ENCODE results near the gene ARHGAP29.

The ARHGAP29 gene

GRCh38 chr1:94240822-94241221 is 3.4 kb upstream of the ARHGAP29 start:
- in situ Hi-C loops (cut with MboI; ENCODE audit: low pct_unique_long_range_greater_than_20kb, low sequenced_read_pairs), result loop anchor here (25.0 kb wide), 1 partner anchor 179 kb away; no protein-coding TSS in a partner anchor

GRCh38 chr1:94239796-94240195 is 2.4 kb upstream of the ARHGAP29 start:
- no peak for DNase-seq
- in situ Hi-C loops (cut with MboI; ENCODE audit: low pct_unique_long_range_greater_than_20kb, low sequenced_read_pairs), result loop anchor here (25.0 kb wide), 1 partner anchor 177 kb away; no protein-coding TSS in a partner anchor

More at GRCh38 chr1:94240822-94241221, 3.4 kb upstream of the ARHGAP29 start:
- DNase-seq, result peak; percentile 45

- DNase-seq, result no peak
- in situ Hi-C loops (cut with MboI; ENCODE audit: low pct_unique_long_range_greater_than_20kb, low sequenced_read_pairs), result loop anchor here (25.0 kb wide), 1 partner anchor 177 kb away; no protein-coding TSS in a partner anchor
Measured at GRCh38 chr1:94239051-94239450, 1.7 kb upstream of the ARHGAP29 start.

- no peak for DNase-seq
- in situ Hi-C loops (cut with MboI; ENCODE audit: low pct_unique_long_range_greater_than_20kb, low sequenced_read_pairs), result loop anchor here (25.0 kb wide), 1 partner anchor 174 kb away; no protein-coding TSS in a partner anchor
Measured at GRCh38 chr1:94236630-94237290, 624 bp downstream of the ARHGAP29 start.

GRCh38 chr1:94236013-94236491 is 1.3 kb downstream of the ARHGAP29 start:
- in situ Hi-C loops (cut with MboI; ENCODE audit: low pct_unique_long_range_greater_than_20kb, low sequenced_read_pairs), result loop anchor here (25.0 kb wide), 1 partner anchor 174 kb away; no protein-coding TSS in a partner anchor
- DNase-seq, result peak; percentile 29

- DNase-seq, result no peak
- in situ Hi-C loops (cut with MboI; ENCODE audit: low pct_unique_long_range_greater_than_20kb, low sequenced_read_pairs), result loop anchor here (25.0 kb wide), 1 partner anchor 173 kb away; no protein-coding TSS in a partner anchor
Measured at GRCh38 chr1:94235189-94236012, 2.0 kb downstream of the ARHGAP29 start.

GRCh38 chr1:94234615-94235014 is 2.8 kb downstream of the ARHGAP29 start:
- in situ Hi-C loops (cut with MboI; ENCODE audit: low pct_unique_long_range_greater_than_20kb, low sequenced_read_pairs), result loop anchor here (25.0 kb wide), 1 partner anchor 172 kb away; no protein-coding TSS in a partner anchor
- DNase-seq, result no peak

- in situ Hi-C loops (cut with MboI; ENCODE audit: low pct_unique_long_range_greater_than_20kb, low sequenced_read_pairs), result loop anchor here (25.0 kb wide), 1 partner anchor 169 kb away; no protein-coding TSS in a partner anchor
- DNase-seq, result no peak
Measured at GRCh38 chr1:94231746-94232145, 5.6 kb downstream of the ARHGAP29 start.

GRCh38 chr1:94230920-94231319 is 6.5 kb downstream of the ARHGAP29 start:
- in situ Hi-C loops (cut with MboI; ENCODE audit: low pct_unique_long_range_greater_than_20kb, low sequenced_read_pairs), result loop anchor here (25.0 kb wide), 1 partner anchor 169 kb away; no protein-coding TSS in a partner anchor
- DNase-seq, result no peak

GRCh38 chr1:94228640-94229375 is 8.6 kb downstream of the ARHGAP29 start:
- in situ Hi-C loops (cut with MboI; ENCODE audit: low pct_unique_long_range_greater_than_20kb, low sequenced_read_pairs), result loop anchor here (25.0 kb wide), 1 partner anchor 167 kb away; no protein-coding TSS in a partner anchor
- no peak for DNase-seq

- in situ Hi-C loops (cut with MboI; ENCODE audit: low pct_unique_long_range_greater_than_20kb, low sequenced_read_pairs), result loop anchor here (25.0 kb wide), 1 partner anchor 165 kb away; no protein-coding TSS in a partner anchor
- DNase-seq, result no peak
Measured at GRCh38 chr1:94227624-94228023, 9.8 kb downstream of the ARHGAP29 start.

- no peak for DNase-seq
- in situ Hi-C loops (cut with MboI; ENCODE audit: low pct_unique_long_range_greater_than_20kb, low sequenced_read_pairs), result loop anchor here (25.0 kb wide), 1 partner anchor 164 kb away; no protein-coding TSS in a partner anchor
Measured at GRCh38 chr1:94225845-94226244, 11.5 kb downstream of the ARHGAP29 start.

- no peak for DNase-seq
- in situ Hi-C loops (cut with MboI; ENCODE audit: low pct_unique_long_range_greater_than_20kb, low sequenced_read_pairs), result no loop called here
Measured at GRCh38 chr1:94218332-94218731, 19.1 kb downstream of the ARHGAP29 start.

- in situ Hi-C loops (cut with MboI; ENCODE audit: low pct_unique_long_range_greater_than_20kb, low sequenced_read_pairs), result no loop called here
- no peak for DNase-seq
Measured at GRCh38 chr1:94215955-94216354, 21.4 kb downstream of the ARHGAP29 start.

GRCh38 chr1:94209982-94210381 is 27.4 kb downstream of the ARHGAP29 start:
- in situ Hi-C loops (cut with MboI; ENCODE audit: low pct_unique_long_range_greater_than_20kb, low sequenced_read_pairs), result no loop called here
- no peak for DNase-seq

- in situ Hi-C loops (cut with MboI; ENCODE audit: low pct_unique_long_range_greater_than_20kb, low sequenced_read_pairs), result no loop called here
- DNase-seq, result no peak
Measured at GRCh38 chr1:94209425-94209824, 28.0 kb downstream of the ARHGAP29 start.

GRCh38 chr1:94207695-94208094 is 29.7 kb downstream of the ARHGAP29 start:
- no peak for DNase-seq
- in situ Hi-C loops (cut with MboI; ENCODE audit: low pct_unique_long_range_greater_than_20kb, low sequenced_read_pairs), result no loop called here

GRCh38 chr1:94205639-94206038 is 31.7 kb downstream of the ARHGAP29 start:
- in situ Hi-C loops (cut with MboI; ENCODE audit: low pct_unique_long_range_greater_than_20kb, low sequenced_read_pairs), result no loop called here
- no peak for DNase-seq

GRCh38 chr1:94202241-94202640 is 35.1 kb downstream of the ARHGAP29 start:
- in situ Hi-C loops (cut with MboI; ENCODE audit: low pct_unique_long_range_greater_than_20kb, low sequenced_read_pairs), result no loop called here
- DNase-seq, result no peak

Data from KBM-7 (cell line).